OCI-LY1 (cell line): ENCODE measurements around the gene SNED1.

ENCODE experiments used
- H2AFZ ChIP-seq: fragments of 200-600 bp; sonication (generic), shearing (Covaris generic); 2 replicates; pipeline ENCODE4 v1.6.0; 2014; ENCODE audit warnings: antibody characterized with exemption, mild to moderate bottlenecking, low read length
- H3F3A ChIP-seq: fragments of 200-600 bp; sonication (generic), shearing (Covaris generic); 2 replicates; pipeline ENCODE4 v1.6.0; 2014; ENCODE audit warnings: mild to moderate bottlenecking, antibody characterized with exemption, low read length, moderate library complexity; ENCODE audit not compliant: insufficient read depth
- H3K27ac ChIP-seq: fragments of 200-600 bp; sonication (generic); 2 replicates; pipeline ENCODE4 v1.5.1; 2014; ENCODE audit warnings: low read length, mixed run types, mild to moderate bottlenecking, low read depth; ENCODE audit not compliant: poor library complexity, severe bottlenecking
- H3K27me3 ChIP-seq: fragments of 200-600 bp; sonication (generic); 2 replicates; pipeline ENCODE4 v1.6.0; 2014; ENCODE audit warnings: antibody characterized with exemption, mild to moderate bottlenecking, low read length, moderate library complexity; ENCODE audit not compliant: insufficient read depth
- H3K36me3 ChIP-seq: fragments of 200-600 bp; sonication (generic); 2 replicates; pipeline ENCODE4 v1.6.1; 2014; ENCODE audit warnings: mild to moderate bottlenecking, antibody characterized with exemption, low read length, moderate library complexity, mixed read lengths; ENCODE audit not compliant: insufficient read depth
- H3K4me1 ChIP-seq: fragments of 200-600 bp; sonication (generic); 2 replicates; pipeline ENCODE4 v1.5.1; 2014; ENCODE audit warnings: mild to moderate bottlenecking, low read length, moderate library complexity; ENCODE audit not compliant: insufficient read depth, severe bottlenecking
- H3K4me2 ChIP-seq: fragments of 200-600 bp; sonication (generic), shearing (Covaris generic); 2 replicates; pipeline ENCODE4 v1.6.1; 2014; ENCODE audit warnings: low read length
- H3K4me3 ChIP-seq: fragments of 200-600 bp; sonication (generic); 2 replicates; pipeline ENCODE4 v1.5.1; 2014; ENCODE audit warnings: low read length, low read depth, mild to moderate bottlenecking, mixed read lengths; ENCODE audit not compliant: poor library complexity, severe bottlenecking
- H3K79me2 ChIP-seq: fragments of 200-600 bp; shearing (Covaris generic); 2 replicates; pipeline ENCODE4 v1.6.1; 2016; ENCODE audit warnings: mixed run types, low read length, mixed read lengths; ENCODE audit not compliant: insufficient read depth
- H3K9ac ChIP-seq: fragments of 200-600 bp; sonication (generic), shearing (Covaris generic); 2 replicates; pipeline ENCODE4 v1.6.1; 2014; ENCODE audit warnings: mild to moderate bottlenecking, low read length, mixed read lengths
- H3K9me2 ChIP-seq: fragments of 200-600 bp; sonication (generic), shearing (Covaris generic); 2 replicates; pipeline ENCODE4 v1.6.1; 2014; ENCODE audit warnings: low read depth, mild to moderate bottlenecking, low read length, mixed read lengths
- H3K9me3 ChIP-seq: fragments of 200-600 bp; shearing (Covaris generic); 2 replicates; pipeline ENCODE4 v1.6.1; 2014; ENCODE audit warnings: low read length, mixed read lengths
- H4K20me1 ChIP-seq: fragments of 200-600 bp; sonication (generic), shearing (Covaris generic); 2 replicates; pipeline ENCODE4 v1.6.0; 2016; ENCODE audit warnings: mild to moderate bottlenecking, low read length; ENCODE audit not compliant: insufficient read depth
- CTCF ChIP-seq: fragments of 200-600 bp; sonication (generic), shearing (Covaris generic); IDR thresholded peaks from 2 replicates; pipeline ENCODE4 v1.5.1; 2017; ENCODE audit warnings: mild to moderate bottlenecking, antibody characterized with exemption, low read length, moderate library complexity, mixed read lengths
- EZH2 ChIP-seq: fragments of 200-600 bp; sonication (generic), shearing (Covaris generic); IDR thresholded peaks from 2 replicates; pipeline ENCODE4 v1.8.0; 2017; ENCODE audit warnings: borderline replicate concordance, mixed run types, mild to moderate bottlenecking, antibody characterized with exemption, low read length, moderate library complexity, mixed read lengths

SNED1 gene

GRCh38 chr2:241072151-241072550 lies 73.7 kb downstream of the SNED1 start:
- no peaks in the 10 kb centered on the region for H3K36me3 ChIP-seq

GRCh38 chr2:241072553-241073165 lies 74.2 kb downstream of the SNED1 start:
- Histone ChIP-seq H3K79me2 (no peaks in the 10 kb centered on the region), H3K27me3 (peaks cover 3% of the 10 kb centered on the region; the same call in 1 of the 2 replicates), H3K9me2 (no peaks in the 10 kb centered on the region), H3K27ac (no peak overlapping the region), H3K36me3 (no peaks in the 10 kb centered on the region), H3K9ac (no peak overlapping the region), H3K4me1 (no peaks in the 10 kb centered on the region), H3K4me3 (no peak overlapping the region), H2AFZ (no peak overlapping the region), H4K20me1 (no peaks in the 10 kb centered on the region), H3F3A (no peaks in the 10 kb centered on the region), H3K9me3 (no peaks in the 10 kb centered on the region), H3K4me2 (no peak overlapping the region)
- TF ChIP-seq CTCF (no peak), EZH2 (no peak)

More at GRCh38 chr2:241072151-241072550, 73.7 kb downstream of the SNED1 start:
- H3K9ac ChIP-seq: no peak overlapping the region
- H3K4me2 ChIP-seq: no peak overlapping the region
- no peaks in the 10 kb centered on the region for H4K20me1 ChIP-seq
- no peaks in the 10 kb centered on the region for H3K79me2 ChIP-seq
- no peaks in the 10 kb centered on the region for H3K9me2 ChIP-seq
- no peaks in the 10 kb centered on the region for H3F3A ChIP-seq
- H3K27ac ChIP-seq: no peak overlapping the region
- H3K9me3 ChIP-seq: no peaks in the 10 kb centered on the region
- no peak overlapping the region for H3K4me3 ChIP-seq
- 0 out of 2 replicates have a peak, but pooled peaks cover 3% of the 10 kb centered on the region for H3K27me3 ChIP-seq
- no peaks in the 10 kb centered on the region for H3K4me1 ChIP-seq
- TF ChIP-seq CTCF (no peak), EZH2 (no peak)
- H2AFZ ChIP-seq: no peak overlapping the region

DNA sequence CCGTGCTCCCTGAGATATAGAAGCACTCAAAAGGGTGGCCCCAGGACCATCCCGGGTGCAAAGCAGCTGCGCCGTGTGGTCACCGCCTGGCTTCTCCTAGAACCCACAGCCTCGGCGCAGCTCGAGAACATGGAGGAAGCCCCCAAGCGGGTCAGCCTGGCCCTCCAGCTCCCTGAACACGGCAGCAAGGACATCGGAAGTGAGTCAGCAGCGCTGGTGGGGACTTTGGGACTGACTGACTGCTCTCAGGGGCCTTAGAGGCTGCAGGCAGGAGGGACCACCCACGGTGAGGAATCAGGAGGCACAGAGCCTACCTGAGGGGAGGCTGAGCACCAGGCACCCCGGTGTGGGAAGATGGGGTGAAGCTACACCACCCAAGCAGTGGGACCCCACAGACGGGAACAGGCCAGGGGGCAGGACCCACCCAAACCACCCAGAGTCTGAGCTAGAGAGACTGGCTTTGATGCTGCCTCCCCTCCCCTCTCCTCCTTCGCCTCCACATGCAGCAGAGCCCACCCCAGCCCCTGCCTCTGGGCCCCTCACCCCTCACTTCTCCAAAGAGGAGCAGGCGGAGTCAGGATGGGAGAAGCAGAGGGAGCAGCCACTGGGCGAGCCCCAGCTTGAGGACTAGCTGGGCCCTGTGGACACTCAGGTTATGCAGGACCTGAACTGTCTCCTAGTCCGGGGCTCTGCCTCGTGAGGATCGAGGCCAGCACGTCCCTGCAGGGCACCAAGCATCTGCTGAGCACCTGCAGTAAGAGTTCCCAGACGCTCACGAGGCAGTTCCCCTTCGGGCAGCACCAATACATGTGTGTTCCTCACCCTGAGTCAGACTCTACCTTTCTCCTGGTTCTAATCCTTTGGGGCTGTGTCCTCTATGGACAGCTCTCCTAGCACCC lies 75.0 kb downstream of the SNED1 start:
- Histone ChIP-seq H3K4me3 (no peak overlapping the region), H3F3A (no peaks in the 10 kb centered on the region), H3K9me2 (no peaks in the 10 kb centered on the region), H3K27me3 (peaks cover 3% of the 10 kb centered on the region; the same call in 1 of the 2 replicates), H3K9ac (no peak overlapping the region), H3K36me3 (no peaks in the 10 kb centered on the region), H4K20me1 (no peaks in the 10 kb centered on the region), H3K27ac (no peak overlapping the region), H3K4me1 (no peaks in the 10 kb centered on the region), H3K4me2 (no peak overlapping the region), H3K79me2 (no peaks in the 10 kb centered on the region), H2AFZ (no peak overlapping the region), H3K9me3 (no peaks in the 10 kb centered on the region)
- no peak for TF ChIP-seq EZH2
- no peak for TF ChIP-seq CTCF
